Trophoblast cell (in vitro differentiated cells and primary cell): ENCODE data around the gene BRD4.

Source experiments
- DNase-seq, 2 donors: peaks; one replicate each; pipeline ENCODE4 v3.0.0-alpha.2; 2016
- H2AFZ ChIP-seq: 2 replicates; pipeline ENCODE4 v1.6.1; 2013; ENCODE audit warnings: low read length, moderate library complexity, mild to moderate bottlenecking; ENCODE audit not compliant: insufficient read depth, poor library complexity
- H2AK5ac ChIP-seq: 2 replicates; pipeline ENCODE4 v1.6.1; 2013; ENCODE audit warnings: mild to moderate bottlenecking, low read length
- H2BK120ac ChIP-seq: 2 replicates; pipeline ENCODE4 v1.6.1; 2013; ENCODE audit warnings: low read length, mild to moderate bottlenecking, moderate library complexity; ENCODE audit not compliant: insufficient read depth, poor library complexity
- H2BK12ac ChIP-seq: 2 replicates; pipeline ENCODE4 v1.6.1; 2013; ENCODE audit warnings: mild to moderate bottlenecking, low read length, moderate library complexity
- H2BK5ac ChIP-seq: 2 replicates; pipeline ENCODE4 v1.6.1; 2013; ENCODE audit warnings: low read length, low read depth, moderate library complexity, mild to moderate bottlenecking; ENCODE audit not compliant: poor library complexity
- H3K14ac ChIP-seq: 2 replicates; pipeline ENCODE4 v1.6.1; 2013; ENCODE audit warnings: mild to moderate bottlenecking, low read length
- H3K18ac ChIP-seq: 2 replicates; pipeline ENCODE4 v1.6.1; 2013; ENCODE audit warnings: mild to moderate bottlenecking, low read length
- H3K23ac ChIP-seq: 2 replicates; pipeline ENCODE4 v1.6.1; 2013; ENCODE audit warnings: low read length
- H3K27ac ChIP-seq: 2 replicates; pipeline ENCODE4 v1.5.1; 2013; ENCODE audit warnings: low read depth, mild to moderate bottlenecking, inconsistent platforms, low read length, moderate library complexity
- H3K27me3 ChIP-seq: 2 replicates; pipeline ENCODE4 v1.6.1; 2013; ENCODE audit warnings: inconsistent platforms, mild to moderate bottlenecking, low read length, moderate library complexity; ENCODE audit not compliant: insufficient read depth
- H3K36me3 ChIP-seq, 2 experiments: 1 replicate in 1 of 2; 2 replicates in 1 of 2; pipeline ENCODE4 v1.6.1; 2013; ENCODE audit warnings: low read length in 2 of 2, mild to moderate bottlenecking in 2 of 2, moderate library complexity in 1 of 2; ENCODE audit not compliant: insufficient read depth in 2 of 2, control insufficient read depth in 1 of 2
- H3K4ac ChIP-seq: 2 replicates; pipeline ENCODE4 v1.6.1; 2013; ENCODE audit warnings: low read depth, mild to moderate bottlenecking, low read length, moderate library complexity
- H3K4me1 ChIP-seq, 2 experiments: 1 replicate in 1 of 2; 2 replicates in 1 of 2; pipeline ENCODE4 v1.6.1; 2013; ENCODE audit warnings: low read length in 2 of 2, mild to moderate bottlenecking in 2 of 2, moderate library complexity in 1 of 2; ENCODE audit not compliant: insufficient read depth in 2 of 2, control insufficient read depth in 1 of 2
- H3K4me2 ChIP-seq: 2 replicates; pipeline ENCODE4 v1.6.1; 2013; ENCODE audit warnings: inconsistent platforms, mild to moderate bottlenecking, low read length, moderate library complexity
- H3K4me3 ChIP-seq: 2 replicates; pipeline ENCODE4 v1.5.1; 2013; ENCODE audit warnings: mild to moderate bottlenecking, low read depth, low read length, inconsistent platforms
- H3K79me1 ChIP-seq: one replicate; pipeline ENCODE4 v1.6.1; 2013; ENCODE audit warnings: low read length
- H3K79me2 ChIP-seq: 2 replicates; pipeline ENCODE4 v1.6.1; 2013; ENCODE audit warnings: low read length, mild to moderate bottlenecking; ENCODE audit not compliant: control insufficient read depth, insufficient read depth, poor library complexity
- H3K9ac ChIP-seq: 2 replicates; pipeline ENCODE4 v1.6.1; 2013; ENCODE audit warnings: mild to moderate bottlenecking, low read length
- H3K9me3 ChIP-seq: 2 replicates; pipeline ENCODE4 v1.6.1; 2013; ENCODE audit warnings: low read depth, mild to moderate bottlenecking, control low read depth, inconsistent platforms, low read length; ENCODE audit not compliant: insufficient read depth
- H4K12ac ChIP-seq: 2 replicates; pipeline ENCODE4 v1.6.1; 2013; ENCODE audit warnings: low read depth, mild to moderate bottlenecking, low read length, moderate library complexity
- H4K8ac ChIP-seq: 2 replicates; pipeline ENCODE4 v1.6.1; 2013; ENCODE audit warnings: low read depth, mild to moderate bottlenecking, low read length, moderate library complexity
- H4K91ac ChIP-seq: one replicate; pipeline ENCODE4 v1.6.1; 2013; ENCODE audit warnings: low read depth, mild to moderate bottlenecking, low read length, moderate library complexity
- WGBS: extraction: QIAGEN DNeasy Blood & Tissue Kit; methylation state at CpG from one replicate; pipeline ENCODE4 v1.1.7; 2013; ENCODE audit warnings: missing lambda C conversion rate; ENCODE audit not compliant: insufficient read length, insufficient coverage; ENCODE audit errors: extremely low coverage; 5-methylcytosine and 5-hydroxymethylcytosine counted together

BRD4 gene

GRCh38 chr19:15266683-15267082 lies 65.7 kb downstream of the BRD4 start:
- Histone ChIP-seq H3K79me2 (peaks cover 11% of the 10 kb centered on the region), H3K4me1 (no peaks in the 10 kb centered on the region), H3K9me3 (no peaks in the 10 kb centered on the region), H3K27ac (no peak overlapping the region), H4K91ac (no peak overlapping the region), H3K4me3 (no peak overlapping the region), H3K4me2 (no peak overlapping the region), H3K14ac (no peak overlapping the region), H3K27me3 (no peaks in the 10 kb centered on the region), H3K79me1 (no peaks in the 10 kb centered on the region), H3K4ac (no peak overlapping the region), H3K36me3 (peaks cover 78 to 89% of the 10 kb centered on the region in 2 experiments), H4K8ac (no peak overlapping the region), H2AFZ (no peak overlapping the region), H2BK120ac (no peak overlapping the region), H3K9ac (no peak overlapping the region), H4K12ac (no peak overlapping the region), H3K18ac (no peak overlapping the region), H2AK5ac (no peak overlapping the region), H2BK12ac (no peak overlapping the region), H2BK5ac (no peak overlapping the region), H3K23ac (no peak overlapping the region)
- DNase-seq = no peak
- whole genome bisulfite sequencing = no CpG with 5 or more reads among the region's 1 CpG

GRCh38 chr19:15265850-15266248 lies 66.5 kb downstream of the BRD4 start:
- H3K9ac ChIP-seq = no peak overlapping the region
- peaks cover 76 to 86% of the 10 kb centered on the region in 2 experiments for H3K36me3 ChIP-seq
- H3K4me3 ChIP-seq = no peak overlapping the region
- H3K23ac ChIP-seq = no peak overlapping the region
- no CpG with 5 or more reads among the region's 8 CpGs for WGBS
- H3K79me1 ChIP-seq = no peaks in the 10 kb centered on the region
- H2BK120ac ChIP-seq = no peak overlapping the region
- H3K9me3 ChIP-seq = no peaks in the 10 kb centered on the region
- no peak overlapping the region for H3K4me2 ChIP-seq
- no peaks in the 10 kb centered on the region for H3K4me1 ChIP-seq
- H2BK12ac ChIP-seq = no peak overlapping the region
- no peak overlapping the region for H2BK5ac ChIP-seq
- no peak overlapping the region for H2AK5ac ChIP-seq
- H3K27me3 ChIP-seq = no peaks in the 10 kb centered on the region
- no peak overlapping the region for H3K14ac ChIP-seq
- H3K18ac ChIP-seq = no peak overlapping the region
- peaks cover 7% of the 10 kb centered on the region for H3K79me2 ChIP-seq
- DNase-seq = no peak
- no peak overlapping the region for H3K27ac ChIP-seq
- no peak overlapping the region for H4K91ac ChIP-seq
- H4K12ac ChIP-seq = no peak overlapping the region
- H2AFZ ChIP-seq = no peak overlapping the region
- no peak overlapping the region for H3K4ac ChIP-seq
- no peak overlapping the region for H4K8ac ChIP-seq

GRCh38 chr19:15265214-15265849 lies 67.0 kb downstream of the BRD4 start:
- H3K79me2 ChIP-seq = peaks cover 7% of the 10 kb centered on the region
- no peak for DNase-seq
- no peak overlapping the region for H2AK5ac ChIP-seq
- H2BK120ac ChIP-seq = no peak overlapping the region
- H3K27me3 ChIP-seq = no peaks in the 10 kb centered on the region
- H2BK5ac ChIP-seq = no peak overlapping the region
- H3K4ac ChIP-seq = no peak overlapping the region
- H3K79me1 ChIP-seq = no peaks in the 10 kb centered on the region
- no peak overlapping the region for H4K8ac ChIP-seq
- no peak overlapping the region for H3K27ac ChIP-seq
- no peak overlapping the region for H3K14ac ChIP-seq
- H3K4me1 ChIP-seq = no peaks in the 10 kb centered on the region
- H3K36me3 ChIP-seq = peaks cover 76 to 84% of the 10 kb centered on the region in 2 experiments
- no peak overlapping the region for H2BK12ac ChIP-seq
- H3K23ac ChIP-seq = no peak overlapping the region
- WGBS = no CpG with 5 or more reads among the region's 26 CpGs
- H3K4me3 ChIP-seq = no peak overlapping the region
- H2AFZ ChIP-seq = no peak overlapping the region
- no peaks in the 10 kb centered on the region for H3K9me3 ChIP-seq
- no peak overlapping the region for H3K4me2 ChIP-seq
- H4K12ac ChIP-seq = no peak overlapping the region
- no peak overlapping the region for H3K9ac ChIP-seq
- H4K91ac ChIP-seq = no peak overlapping the region
- H3K18ac ChIP-seq = no peak overlapping the region

- H3K4me3 ChIP-seq = no peak overlapping the region
- no peak overlapping the region for H3K4ac ChIP-seq
- WGBS = no CpG with 5 or more reads among the region's 1 CpG
- no peak for DNase-seq
- H3K4me2 ChIP-seq = no peak overlapping the region
- H2BK12ac ChIP-seq = no peak overlapping the region
- H2BK5ac ChIP-seq = no peak overlapping the region
- no peak overlapping the region for H4K8ac ChIP-seq
- H2AK5ac ChIP-seq = no peak overlapping the region
- peaks cover 4% of the 10 kb centered on the region for H3K79me2 ChIP-seq
- no peaks in the 10 kb centered on the region for H3K9me3 ChIP-seq
- no peak overlapping the region for H4K91ac ChIP-seq
- H2BK120ac ChIP-seq = no peak overlapping the region
- no peak overlapping the region for H2AFZ ChIP-seq
- H3K14ac ChIP-seq = no peak overlapping the region
- no peak overlapping the region for H3K9ac ChIP-seq
- peaks cover 75 to 84% of the 10 kb centered on the region in 2 experiments for H3K36me3 ChIP-seq
- H3K23ac ChIP-seq = no peak overlapping the region
- H3K4me1 ChIP-seq = no peaks in the 10 kb centered on the region
- H3K79me1 ChIP-seq = no peaks in the 10 kb centered on the region
- no peaks in the 10 kb centered on the region for H3K27me3 ChIP-seq
- H3K18ac ChIP-seq = no peak overlapping the region
- H3K27ac ChIP-seq = no peak overlapping the region
- H4K12ac ChIP-seq = no peak overlapping the region
These were observed 67.5 kb downstream of the BRD4 start for GRCh38 chr19:15264933-15265206.
